Pancreas (tissue), 10 donors: ENCODE results near the gene ZNF536. TPM values are rescaled to one million over a fixed set of nuclear protein-coding genes. Genes with fewer than 3 reads are reported as not detected.
"Not testable (repeated sequence)": the region's sequence is repeated elsewhere in the genome, so short reads cannot be mapped to it uniquely, and the experiment has no call there.

Experiments used
- ATAC-seq, 4 donors: fragments of 200-7000 bp; cut with Tn5 transposase; one replicate each; pipeline versions ENCODE4 v1.8.0 to v1.9.1; 2020; ENCODE audit warnings: mild to moderate bottlenecking in 4 of 4, moderate library complexity in 4 of 4
- DNase-seq, 6 donors: peaks; one replicate each; pipeline ENCODE4 v3.0.0-alpha.2; 2020
- FAIRE-seq: peaks from 2 replicates; lab custom pipeline; 2012; peaks lifted over from hg19 to GRCh38; lab: Jason Lieb, UNC
- H3K27ac ChIP-seq, 4 donors: fragments of 200-600 bp; sonication (generic); 1 replicate in 3 of 4; 2 replicates in 1 of 4; pipeline versions ENCODE4 v1.5.0 to v1.8.0; 2020
- H3K27me3 ChIP-seq, 4 donors: fragments of 200-600 bp; one replicate each; pipeline ENCODE4 v1.8.0; 2021
- H3K36me3 ChIP-seq, 3 donors: fragments of 200-600 bp; sonication (generic) in 1 of 3; one replicate each; pipeline versions ENCODE4 v1.5.0 to v1.8.0; 2020 to 2021
- H3K4me1 ChIP-seq, 3 donors: fragments of 200-600 bp; one replicate each; pipeline ENCODE4 v1.8.0; 2021
- H3K4me3 ChIP-seq, 4 donors: fragments of 200-600 bp; sonication (generic) in 2 of 4; one replicate each; pipeline versions ENCODE4 v1.5.0 to v1.8.0; 2020 to 2021
- H3K9me3 ChIP-seq, 4 donors: fragments of 200-600 bp; one replicate each; pipeline ENCODE4 v1.8.0; 2021
- WGBS, 2 donors: extraction: QIAGEN DNeasy Blood & Tissue Kit; methylation state at CpG; one replicate each; pipeline ENCODE4 v1.1.7; 2013; 5-methylcytosine and 5-hydroxymethylcytosine counted together
- intact Hi-C, 3 donors: fragments of 100-400 bp; cut with DNase I; formaldehyde crosslinking; loops; one replicate each; pipeline versions ENCODE4 v1.11.1 to v1.14.2; 2022
- polyA plus RNA-seq, 2 donors: library from polyadenylated mRNA; stranded (reverse); fragments of 200-250 nt; gene quantifications; one replicate each; pipeline ENCODE4 v1.2.3, GENCODE V29; 2013
- total RNA-seq, 6 donors: library from RNA; stranded (reverse); fragmentation: NEBNext Ultra II Directional in 4 of 6; extraction: Animal tissue kit (Norgen Biotek cat#: 25700) in 4 of 6; gene quantifications; one replicate each; pipeline versions ENCODE4 v1.2.1 to v1.2.4, GENCODE V29; 2021 to 2023
- TF ChIP-seq, protein P1 (sequence below), 4 donors: fragments of 200-600 bp; sonication (generic) in 3 of 4; IDR thresholded peaks; one replicate each; pipeline versions ENCODE4 v1.5.0 to v1.8.0; 2021; ENCODE audit warnings: antibody characterized with exemption in 4 of 4
- donor health status: healthy with polysubstance abuse.
- donor health status: DM: no; HTN: no; CAD: no; lungs with moderate emphysema.
- donor health status: DM: no; HTN: no; CAD: no.
- donor health status: control.
- donor health status: control.
- donor health status: Bipolar disorder and iron deficiency.
- donor health status: DM: yes; HTN: yes; CAD: no.
- donor health status: DM: no; HTN: no; CAD: no.
- donor health status: DM: no; HTN: no; CAD: no.
- donor health status: DM: yes; HTN: yes; CAD: no.

ZNF536 gene
- total and polyA plus RNA-seq, 8 donors, result 0.06 to 1.7 (median 0.13) TPM

DNA sequence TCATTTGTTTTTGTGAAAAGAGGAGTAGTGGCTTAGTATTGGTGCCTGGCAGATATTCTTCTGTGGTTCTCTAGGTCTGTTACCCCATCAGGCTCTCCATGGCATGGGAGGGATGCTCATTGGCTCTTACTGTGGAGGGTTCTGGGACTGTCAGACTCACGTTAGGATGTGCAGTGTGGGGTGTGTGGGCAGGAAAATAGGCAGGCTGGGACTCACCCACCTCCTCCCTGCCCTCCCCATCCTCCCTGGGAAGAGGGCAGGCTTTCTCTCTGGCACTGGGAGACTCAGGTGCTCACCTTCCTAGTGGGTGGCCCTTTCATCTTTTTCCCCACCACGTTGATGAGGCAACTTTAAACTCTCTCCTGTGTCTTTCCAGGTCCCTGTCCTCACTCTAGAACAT, 44.2 kb downstream of the ZNF536 start:
- FAIRE-seq (no peak), ATAC-seq (no peak), DNase-seq (no peak)
- intact Hi-C loops, result no loop called here
- TF ChIP-seq, protein P1, sequence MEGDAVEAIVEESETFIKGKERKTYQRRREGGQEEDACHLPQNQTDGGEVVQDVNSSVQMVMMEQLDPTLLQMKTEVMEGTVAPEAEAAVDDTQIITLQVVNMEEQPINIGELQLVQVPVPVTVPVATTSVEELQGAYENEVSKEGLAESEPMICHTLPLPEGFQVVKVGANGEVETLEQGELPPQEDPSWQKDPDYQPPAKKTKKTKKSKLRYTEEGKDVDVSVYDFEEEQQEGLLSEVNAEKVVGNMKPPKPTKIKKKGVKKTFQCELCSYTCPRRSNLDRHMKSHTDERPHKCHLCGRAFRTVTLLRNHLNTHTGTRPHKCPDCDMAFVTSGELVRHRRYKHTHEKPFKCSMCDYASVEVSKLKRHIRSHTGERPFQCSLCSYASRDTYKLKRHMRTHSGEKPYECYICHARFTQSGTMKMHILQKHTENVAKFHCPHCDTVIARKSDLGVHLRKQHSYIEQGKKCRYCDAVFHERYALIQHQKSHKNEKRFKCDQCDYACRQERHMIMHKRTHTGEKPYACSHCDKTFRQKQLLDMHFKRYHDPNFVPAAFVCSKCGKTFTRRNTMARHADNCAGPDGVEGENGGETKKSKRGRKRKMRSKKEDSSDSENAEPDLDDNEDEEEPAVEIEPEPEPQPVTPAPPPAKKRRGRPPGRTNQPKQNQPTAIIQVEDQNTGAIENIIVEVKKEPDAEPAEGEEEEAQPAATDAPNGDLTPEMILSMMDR (IDR thresholded peaks at IDR 0.05), result no peak
- Histone ChIP-seq H3K27me3 (peaks cover 0 to 21% (median 1%) of the 10 kb centered on the region in 4 donors), H3K27ac (no peak overlapping the region), H3K9me3 (no peaks in the 10 kb centered on the region), H3K4me3 (no peak overlapping the region), H3K4me1 (no peaks in the 10 kb centered on the region), H3K36me3 (no peaks in the 10 kb centered on the region)
- WGBS, 2 donors, result 19 to 29% methylated on average over 2 of the region's 2 CpGs

- not testable (repeated sequence) for DNase-seq
Observed at GRCh38 chr19:30417166-30417565, 45.0 kb downstream of the ZNF536 start.

DNA sequence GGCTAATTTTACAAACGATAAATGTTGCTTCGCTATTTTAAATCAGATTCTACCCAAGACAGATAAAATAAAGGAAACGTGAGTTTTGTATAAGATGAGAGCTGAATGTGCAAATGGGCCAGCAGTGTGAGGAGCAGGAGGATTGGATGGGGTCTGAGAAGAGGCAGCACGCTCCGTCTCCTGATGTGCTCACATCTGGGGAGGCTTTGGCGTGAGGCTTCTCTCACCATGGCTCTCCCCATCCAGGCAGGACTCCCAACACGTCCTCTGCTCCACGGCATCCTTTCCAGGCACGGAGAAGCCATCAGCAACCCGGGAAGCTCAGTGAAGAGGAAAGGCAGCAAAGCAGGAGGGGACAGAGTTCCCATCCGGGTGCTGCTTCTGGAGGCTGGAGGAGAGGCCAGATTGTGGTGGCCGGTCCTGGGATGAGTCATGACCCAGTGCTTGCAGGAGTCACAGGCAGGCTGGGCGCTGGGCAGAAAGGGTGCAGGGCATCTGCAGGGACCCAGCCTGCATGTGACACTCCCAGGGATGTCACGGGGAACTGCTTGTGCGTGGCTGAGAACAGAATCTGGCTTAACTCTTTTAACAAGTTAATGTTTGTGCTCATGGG, 47.5 kb downstream of the ZNF536 start:
- WGBS, 2 donors, result 52 to 61% methylated on average over 15 of the region's 15 CpGs
- Histone ChIP-seq H3K36me3 (no peaks in the 10 kb centered on the region), H3K9me3 (no peaks in the 10 kb centered on the region), H3K4me3 (no peak overlapping the region), H3K4me1 (no peaks in the 10 kb centered on the region), H3K27me3 (peaks cover 0 to 18% (median 1%) of the 10 kb centered on the region in 4 donors), H3K27ac (no peak overlapping the region)
- FAIRE-seq (no peak), DNase-seq (no peak), ATAC-seq (no peak)
- intact Hi-C loops, result no loop called here
- TF ChIP-seq, protein P1 (IDR thresholded peaks at IDR 0.05), result no peak

More at GRCh38 chr19:30417166-30417565, 45.0 kb downstream of the ZNF536 start:
- FAIRE-seq, H3K36me3 ChIP-seq, H3K4me3 ChIP-seq, ATAC-seq, intact Hi-C loops, H3K27ac ChIP-seq, H3K9me3 ChIP-seq, H3K4me1 ChIP-seq: not testable (repeated sequence)
- H3K27me3 ChIP-seq, result peaks cover 0 to 18% (median 1%) of the 10 kb centered on the region in 4 donors
- WGBS, 2 donors, result 19 to 25% methylated on average over 4 of the region's 4 CpGs

DNA sequence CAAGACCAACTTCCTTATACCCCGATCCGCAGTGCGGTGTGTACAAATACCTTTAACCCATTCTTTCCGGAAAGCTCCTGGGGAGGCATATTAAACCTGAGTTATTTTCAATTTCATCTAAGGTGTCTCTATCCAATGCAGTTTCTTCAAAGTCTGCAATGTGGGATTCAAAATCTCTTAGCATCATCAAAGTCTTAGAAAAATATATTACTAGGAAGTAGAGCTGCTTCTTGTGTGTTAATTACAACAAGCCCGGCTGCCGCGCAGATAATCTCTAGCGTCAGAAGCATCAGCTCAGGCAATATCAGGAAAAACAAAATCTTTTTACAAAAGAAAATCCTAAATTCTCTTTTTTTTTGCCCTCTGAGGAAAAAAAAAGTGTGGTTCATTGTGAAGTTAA, 48.1 kb downstream of the ZNF536 start:
- FAIRE-seq (no peak), DNase-seq (no peak), ATAC-seq (no peak)
- 69 to 75% methylated on average over 8 of the region's 8 CpGs for WGBS, 2 donors
- no peaks in the 10 kb centered on the region for H3K4me1 ChIP-seq
- no peaks in the 10 kb centered on the region for H3K36me3 ChIP-seq
- TF ChIP-seq, protein P1 (IDR thresholded peaks at IDR 0.05), result no peak
- H3K27me3 ChIP-seq, result peaks cover 0 to 18% (median 1%) of the 10 kb centered on the region in 4 donors
- H3K9me3 ChIP-seq, result no peaks in the 10 kb centered on the region
- no peak overlapping the region for H3K27ac ChIP-seq
- no peak overlapping the region for H3K4me3 ChIP-seq
- intact Hi-C loops, result no loop called here

DNA sequence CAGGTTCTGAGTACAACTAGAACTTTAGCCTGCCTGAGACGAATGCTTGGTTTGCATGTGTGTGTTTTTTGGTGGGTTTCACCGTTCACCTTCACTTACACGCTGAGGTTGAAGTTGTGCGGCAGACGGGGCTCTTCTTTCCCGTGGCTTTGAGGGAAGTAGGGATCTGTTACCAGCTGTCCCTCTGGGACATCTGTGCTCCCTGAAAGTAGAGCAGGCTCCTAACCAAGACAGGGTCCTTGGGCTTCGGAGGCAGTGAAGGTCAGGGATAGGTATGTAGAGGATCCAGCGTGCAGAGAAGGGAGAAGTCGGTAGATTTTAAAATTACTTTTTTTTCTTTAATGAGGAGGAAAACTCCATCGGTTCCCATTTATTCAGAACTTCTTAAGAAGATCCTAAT, 48.7 kb downstream of the ZNF536 start:
- H3K4me3 ChIP-seq, result no peak overlapping the region
- WGBS, 2 donors, result 61 to 68% methylated on average over 10 of the region's 10 CpGs
- H3K9me3 ChIP-seq, result no peaks in the 10 kb centered on the region
- FAIRE-seq (no peak), ATAC-seq (no peak), DNase-seq (no peak)
- H3K36me3 ChIP-seq, result no peaks in the 10 kb centered on the region
- TF ChIP-seq, protein P1 (IDR thresholded peaks at IDR 0.05), result no peak
- H3K27me3 ChIP-seq, result peaks cover 0 to 18% (median 1%) of the 10 kb centered on the region in 4 donors
- H3K4me1 ChIP-seq, result no peaks in the 10 kb centered on the region
- no peak overlapping the region for H3K27ac ChIP-seq
- intact Hi-C loops, result no loop called here
